Measurements from ENCODE around the gene RDH13.
"Not testable (repeated sequence)": the region's sequence is repeated elsewhere in the genome, so short reads cannot be mapped to it uniquely, and the experiment has no call there.

RDH13 gene

GRCh38 chr19:55062735-55063491, at the start of gene RDH13:
Gene RDH13, minus strand, starts transcription at chr19:55063148. Its CDS starts 116 bp downstream, at chr19:55063032.
- peak; percentile 97 for DNase-seq

- no peak for DNase-seq
Measured at GRCh38 chr19:55112246-55112776, 49.4 kb upstream of the RDH13 start.

- DNase-seq, result no peak
Measured at GRCh38 chr19:55111238-55111831, 48.4 kb upstream of the RDH13 start.

GRCh38 chr19:55109527-55110291, 46.8 kb upstream of the RDH13 start:
- no peak for DNase-seq

- not testable (repeated sequence) for DNase-seq
Measured at GRCh38 chr19:55107252-55107651, 44.3 kb upstream of the RDH13 start.

GRCh38 chr19:55106591-55106990, 43.6 kb upstream of the RDH13 start:
- DNase-seq, result no peak

- no peak for DNase-seq
Measured at GRCh38 chr19:55105237-55105636, 42.3 kb upstream of the RDH13 start.

GRCh38 chr19:55103190-55103589, 40.2 kb upstream of the RDH13 start:
- no peak for DNase-seq

GRCh38 chr19:55101261-55101660, 38.3 kb upstream of the RDH13 start:
- no peak for DNase-seq

- DNase-seq, result no peak
Measured at GRCh38 chr19:55099557-55100506, 36.9 kb upstream of the RDH13 start.

- DNase-seq, result no peak
Measured at GRCh38 chr19:55098716-55099556, 36.0 kb upstream of the RDH13 start.

- no peak for DNase-seq
Measured at GRCh38 chr19:55097864-55098715, 35.1 kb upstream of the RDH13 start.

GRCh38 chr19:55096061-55096701, 33.2 kb upstream of the RDH13 start:
- no peak for DNase-seq

GRCh38 chr19:55095260-55096060, 32.5 kb upstream of the RDH13 start:
- no peak for DNase-seq

GRCh38 chr19:55094456-55095259, 31.7 kb upstream of the RDH13 start:
- no peak for DNase-seq

GRCh38 chr19:55092423-55093318, 29.7 kb upstream of the RDH13 start:
- DNase-seq, result no peak

GRCh38 chr19:55091955-55092354, 29.0 kb upstream of the RDH13 start:
- no peak for DNase-seq
